ENCODE measurements around the gene GALT.

The GALT gene

GRCh38 chr9:34658461-34658860, 12.0 kb downstream of the GALT start:
- Histone ChIP-seq H3K4me3 (ENCODE audit: low read depth, low read length) (no peak overlapping the region), H3K36me3 (peaks cover 7% of the 10 kb centered on the region; the same call in 1 of the 2 replicates), H3K9me3 (no peaks in the 10 kb centered on the region), H3K27me3 (no peaks in the 10 kb centered on the region), H3K4me1 (peaks cover 18% of the 10 kb centered on the region)
- no peak for TF ChIP-seq CTCF (IDR thresholded peaks at IDR 0.05; ENCODE audit: low read depth, low read length)
- DNase-seq: no peak

GRCh38 chr9:34659592-34660253, 13.2 kb downstream of the GALT start:
- no peak for DNase-seq
- Histone ChIP-seq H3K4me1 (peaks cover 9% of the 10 kb centered on the region), H3K27me3 (no peaks in the 10 kb centered on the region), H3K36me3 (peaks cover 7% of the 10 kb centered on the region; the same call in 1 of the 2 replicates), H3K9me3 (no peaks in the 10 kb centered on the region), H3K4me3 (ENCODE audit: low read depth, low read length) (no peak overlapping the region)
- TF ChIP-seq CTCF (IDR thresholded peaks at IDR 0.05; ENCODE audit: low read depth, low read length): no peak

- H3K4me1 ChIP-seq: no peaks in the 10 kb centered on the region; the same call in 1 of the 2 replicates
- no peaks in the 10 kb centered on the region for H3K27me3 ChIP-seq
- TF ChIP-seq CTCF (IDR thresholded peaks at IDR 0.05; ENCODE audit: low read depth, low read length): no peak
- no peak within 1 kb of the TSS for H3K4me3 ChIP-seq (ENCODE audit: low read depth, low read length)
- no peaks in the 10 kb centered on the region for H3K9me3 ChIP-seq
- no peak for DNase-seq
- H3K36me3 ChIP-seq: peaks cover 7% of the 10 kb centered on the region; the same call in 1 of the 2 replicates
Observed at GRCh38 chr9:34662526-34663302, 16.2 kb downstream of the GALT start, which contains the start of gene CCL27. Gene CCL27, minus strand, starts transcription at chr9:34662657. Its CDS starts 24 bp downstream, at chr9:34662633.

GRCh38 chr9:34663303-34663605, 16.8 kb downstream of the GALT start:
- H3K36me3 ChIP-seq: peaks cover 7% of the 10 kb centered on the region; the same call in 1 of the 2 replicates
- H3K9me3 ChIP-seq: no peaks in the 10 kb centered on the region
- no peaks in the 10 kb centered on the region for H3K27me3 ChIP-seq
- H3K4me1 ChIP-seq: no peaks in the 10 kb centered on the region; the same call in 1 of the 2 replicates
- DNase-seq: no peak
- no peak for TF ChIP-seq CTCF (IDR thresholded peaks at IDR 0.05; ENCODE audit: low read depth, low read length)
- no peak overlapping the region for H3K4me3 ChIP-seq (ENCODE audit: low read depth, low read length)

GRCh38 chr9:34664281-34665066, 18.0 kb downstream of the GALT start:
- Histone ChIP-seq H3K4me1 (no peaks in the 10 kb centered on the region; the same call in 1 of the 2 replicates), H3K27me3 (no peaks in the 10 kb centered on the region), H3K36me3 (peaks cover 7% of the 10 kb centered on the region; the same call in 1 of the 2 replicates), H3K4me3 (ENCODE audit: low read depth, low read length) (peak overlapping the region; percentile 59), H3K9me3 (no peaks in the 10 kb centered on the region)
- DNase-seq: peak; percentile 85
- TF ChIP-seq CTCF (IDR thresholded peaks at IDR 0.05; ENCODE audit: low read depth, low read length): peak; percentile 99

Data from BE2C (cell line).